GM23338 (cell line): ENCODE results near the gene NLGN4X.

ENCODE experiments used
- CREB1 ChIP-seq: fragments of 250-450 bp; sonication (Bioruptor Pico); IDR thresholded peaks from 2 replicates; pipeline ENCODE4 v1.5.0; 2020; ENCODE audit warnings: low read depth, mild to moderate bottlenecking, moderate library complexity
- CTCF ChIP-seq, 2 experiments: fragments of 200-600 bp in 1 of 2; sonication (generic) in 1 of 2; conservative IDR thresholded peaks; 2 replicates each; pipeline versions ENCODE4 v1.5.1 to v1.6.1; 2016 to 2017; ENCODE audit warnings: antibody characterized with exemption in 2 of 2, low read depth in 2 of 2, mild to moderate bottlenecking in 2 of 2, moderate library complexity in 1 of 2
- EZH2 ChIP-seq: fragments of 200-600 bp; sonication (generic); IDR thresholded peaks from one replicate; pipeline ENCODE4 v1.8.0; 2017; ENCODE audit warnings: antibody characterized with exemption, mild to moderate bottlenecking, low read depth; ENCODE audit not compliant: unreplicated experiment
- POLR2AphosphoS5 ChIP-seq: IDR thresholded peaks from 2 replicates; pipeline ENCODE4 v1.6.1; 2016; ENCODE audit warnings: antibody characterized with exemption, low read depth

- TF ChIP-seq POLR2AphosphoS5 (no peak), CTCF (conservative IDR thresholded peaks at IDR 0.05; ENCODE audit: low read depth in 2 of 2) (no peak), EZH2 (no peak), CREB1 (CRISPR knock-in tag) (no peak)
Measured at GRCh38 chrX:5907207-5907606, 321.5 kb downstream of the NLGN4X start.
